Tibial nerve (tissue), 4 donors: ENCODE measurements around the gene TNIP2.

Source experiments
- CTCF ChIP-seq, 5 experiments: fragments of 200-600 bp in 3 of 5; fragments of 450-650 bp in 2 of 5; sonication (generic) in 3 of 5; IDR thresholded peaks; one replicate each; pipeline ENCODE4 v1.5.1; 2016 to 2019; ENCODE audit warnings: antibody characterized with exemption in 5 of 5, mild to moderate bottlenecking in 3 of 5, moderate library complexity in 2 of 5
- EP300 ChIP-seq, 2 donors: sonication (generic); formaldehyde crosslinking; IDR thresholded peaks; one replicate each; pipeline ENCODE4 v1.6.1; 2017; ENCODE audit warnings: antibody characterized with exemption in 2 of 2, mild to moderate bottlenecking in 1 of 2

- TF ChIP-seq CTCF (IDR thresholded peaks at IDR 0.05) (no peak), EP300 (IDR thresholded peaks at IDR 0.05) (no peak)
Observed at GRCh38 chr4:2698504-2698903, 57.6 kb downstream of the TNIP2 start.
